Activated CD4-positive, CD25-positive, alpha-beta regulatory T cell treated with anti-CD3 and anti-CD28 coated beads, Interleukin-2, amount 50 U/mL, for 16 hours (primary cell): ENCODE data around the gene CEP170.
"Not testable (repeated sequence)": the region's sequence is repeated elsewhere in the genome, so short reads cannot be mapped to it uniquely, and the experiment has no call there.

Experiments used
- DNase-seq: peaks from one replicate; pipeline ENCODE4 v3.0.0-alpha.2; 2020; ENCODE audit warnings: low read depth, low spot score

The CEP170 gene

GRCh38 chr1:243173758-243174369 is 81.2 kb downstream of the CEP170 start:
- DNase-seq: not testable (repeated sequence)

GRCh38 chr1:243164911-243165310 is 90.2 kb downstream of the CEP170 start:
- DNase-seq: not testable (repeated sequence)

DNA sequence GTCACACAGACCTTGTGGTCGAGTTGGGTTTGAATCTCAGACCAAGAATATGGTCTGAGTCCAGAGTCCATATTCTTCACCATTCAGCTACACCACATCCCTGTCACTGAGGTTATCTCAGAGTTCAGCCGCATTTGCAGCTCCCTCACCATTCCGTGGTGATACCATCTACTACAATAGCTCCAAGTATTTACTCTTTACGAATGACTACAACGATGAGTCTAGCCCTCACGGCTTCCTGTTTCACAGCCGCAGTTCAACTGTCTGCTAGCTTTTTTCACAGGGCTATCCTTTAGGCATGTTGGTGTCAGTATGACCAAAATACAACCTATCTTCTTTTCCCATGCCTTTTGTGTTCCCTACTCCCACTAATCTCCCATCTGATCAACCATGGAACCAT is 104.2 kb downstream of the CEP170 start:
- DNase-seq: not testable (repeated sequence)

DNA sequence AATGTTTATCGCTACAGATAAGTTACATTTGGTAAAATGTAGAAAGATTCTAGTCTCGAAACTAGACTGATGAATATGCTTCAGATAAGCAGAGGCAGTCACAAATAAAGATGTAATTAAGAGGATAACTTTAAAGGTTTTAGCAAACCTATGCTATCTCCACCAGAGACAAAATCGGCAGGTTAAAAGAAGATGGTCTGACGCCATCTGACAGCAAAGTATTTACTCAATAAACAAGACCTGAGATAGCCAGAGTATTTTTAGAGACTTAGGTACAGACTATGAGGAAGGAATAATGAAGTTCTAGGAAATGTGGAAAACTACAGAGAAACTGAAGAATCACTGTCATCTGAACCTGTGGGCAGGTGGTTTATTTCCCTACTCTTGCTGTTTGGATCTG is 106.0 kb downstream of the CEP170 start:
- not testable (repeated sequence) for DNase-seq

GRCh38 chr1:243147351-243147750 is 107.7 kb downstream of the CEP170 start:
- DNase-seq: not testable (repeated sequence)

DNA sequence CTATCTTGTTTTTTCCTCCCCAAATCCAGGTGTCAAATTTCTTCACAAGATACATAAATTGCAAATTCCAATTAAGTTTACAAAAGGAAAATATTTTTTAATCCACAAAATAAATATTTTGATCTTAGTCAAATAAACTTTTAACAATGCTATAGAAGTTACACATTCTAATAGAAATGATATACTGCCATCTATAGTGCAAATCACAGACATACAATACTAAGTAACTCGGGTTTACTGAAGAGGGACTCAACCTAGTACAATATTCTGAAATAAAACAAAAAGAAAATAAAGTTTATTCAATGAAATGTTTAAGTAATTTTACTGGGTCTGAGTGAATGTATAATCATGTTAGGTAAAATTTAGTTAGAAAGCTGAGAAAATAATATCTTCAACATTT is 114.6 kb downstream of the CEP170 start:
- not testable (repeated sequence) for DNase-seq

DNA sequence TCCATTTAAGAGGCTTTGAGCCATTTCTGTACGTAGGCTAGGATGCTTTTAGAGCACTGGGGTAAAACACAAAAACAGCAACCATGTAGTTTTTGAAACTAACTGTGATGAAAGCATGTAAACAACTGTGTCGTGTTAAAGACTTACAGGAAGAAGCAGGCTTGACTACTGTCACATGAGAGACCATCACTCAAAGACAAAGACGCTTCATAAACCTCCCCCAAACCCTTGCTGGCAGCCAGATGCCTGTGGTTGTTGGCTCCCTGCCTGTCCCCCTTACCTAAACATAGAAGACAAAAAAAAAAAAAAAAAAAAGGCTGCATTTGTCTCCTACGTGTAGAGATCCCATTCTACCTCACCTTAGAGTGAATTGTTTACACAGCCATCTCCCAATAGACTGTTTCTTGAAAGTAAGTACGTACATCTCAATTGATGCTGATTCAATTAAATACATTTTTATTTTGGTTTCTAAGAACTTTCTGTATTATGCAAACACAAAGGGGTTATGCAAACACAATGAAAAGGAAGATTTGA is 132.1 kb downstream of the CEP170 start:
- not testable (repeated sequence) for DNase-seq

- DNase-seq: not testable (repeated sequence)
Measured at GRCh38 chr1:243121939-243122338, 133.1 kb downstream of the CEP170 start.

- not testable (repeated sequence) for DNase-seq
Measured at GRCh38 chr1:243118601-243119322, 136.3 kb downstream of the CEP170 start.

GRCh38 chr1:243116187-243116586 is 138.9 kb downstream of the CEP170 start:
- DNase-seq: not testable (repeated sequence)

DNA sequence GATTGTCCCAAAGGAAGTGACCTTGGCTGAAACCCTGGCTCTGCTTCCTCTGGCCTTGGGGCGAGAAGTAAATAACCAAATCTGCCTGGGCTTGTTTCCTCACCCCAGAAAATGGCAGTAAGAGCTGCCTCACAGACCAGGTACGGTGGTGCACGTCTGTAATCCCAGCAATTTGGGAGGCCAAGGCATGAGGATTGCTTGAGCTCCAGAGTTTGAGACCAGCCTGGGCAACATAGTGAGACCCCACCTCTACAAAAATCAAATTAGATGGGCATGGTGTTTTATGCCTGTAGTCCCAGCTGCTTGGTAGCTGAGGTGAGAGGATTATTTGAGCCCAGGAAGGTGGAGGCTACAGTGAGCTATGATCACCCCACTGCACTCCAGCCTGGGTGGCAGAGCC is 140.3 kb downstream of the CEP170 start:
- DNase-seq: not testable (repeated sequence)

GRCh38 chr1:243114059-243114713 is 140.9 kb downstream of the CEP170 start:
- not testable (repeated sequence) for DNase-seq

GRCh38 chr1:243107171-243107570 is 147.9 kb downstream of the CEP170 start:
- not testable (repeated sequence) for DNase-seq

DNA sequence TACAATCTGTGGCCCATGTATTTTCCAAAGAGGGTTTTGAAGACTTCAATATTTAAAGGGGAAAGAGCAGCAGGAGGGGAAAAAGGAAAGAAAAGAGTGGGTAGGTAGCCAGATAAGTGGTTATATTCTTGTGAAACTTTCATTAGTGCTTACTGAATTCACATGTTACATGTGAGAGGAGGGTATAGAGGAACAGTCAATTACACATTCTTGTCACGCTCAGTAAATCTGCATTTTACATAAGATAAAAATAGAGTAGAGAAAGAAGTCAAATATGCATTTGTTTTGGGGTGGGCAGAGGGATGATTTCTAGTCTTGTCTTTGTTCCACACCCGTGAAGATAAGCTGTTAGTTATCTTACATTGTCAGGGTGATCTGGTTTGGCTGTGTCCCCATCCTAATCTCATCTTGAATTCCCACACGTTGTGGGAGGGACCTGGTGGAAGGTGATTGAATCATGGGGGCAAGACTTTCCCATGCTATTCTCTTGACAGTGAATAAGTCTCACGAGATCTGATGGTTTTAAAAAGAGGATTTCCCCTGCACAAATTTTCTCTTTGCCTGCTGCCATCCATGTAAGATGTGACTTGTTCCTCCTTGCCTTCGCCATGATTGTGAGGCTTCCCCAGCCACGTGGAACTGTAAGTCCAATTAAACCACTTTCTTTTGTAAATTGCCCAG is 149.3 kb downstream of the CEP170 start:
- not testable (repeated sequence) for DNase-seq

DNA sequence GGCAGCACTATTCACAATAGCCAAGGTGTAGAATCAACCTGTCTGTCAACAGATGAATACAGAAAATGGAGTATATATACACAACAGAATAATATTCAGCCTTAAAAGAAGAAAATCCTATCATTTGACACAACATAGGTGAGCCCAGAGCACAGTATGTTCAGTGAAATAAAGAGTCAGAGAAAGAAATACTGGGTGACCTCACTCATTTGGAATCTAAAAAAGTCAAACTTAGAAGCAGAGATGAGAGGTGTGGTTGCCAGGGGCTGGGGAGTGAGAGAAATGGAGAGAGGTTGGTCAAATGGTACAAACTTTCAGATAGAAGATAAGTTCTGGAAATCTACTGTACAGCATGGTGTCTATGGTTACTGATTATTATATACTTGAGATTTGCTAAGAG is 150.0 kb downstream of the CEP170 start:
- not testable (repeated sequence) for DNase-seq

- DNase-seq: not testable (repeated sequence)
Measured at GRCh38 chr1:243104452-243104851, 150.6 kb downstream of the CEP170 start.

GRCh38 chr1:243101551-243102050 is 153.5 kb downstream of the CEP170 start:
- DNase-seq: peak; percentile 59

DNA sequence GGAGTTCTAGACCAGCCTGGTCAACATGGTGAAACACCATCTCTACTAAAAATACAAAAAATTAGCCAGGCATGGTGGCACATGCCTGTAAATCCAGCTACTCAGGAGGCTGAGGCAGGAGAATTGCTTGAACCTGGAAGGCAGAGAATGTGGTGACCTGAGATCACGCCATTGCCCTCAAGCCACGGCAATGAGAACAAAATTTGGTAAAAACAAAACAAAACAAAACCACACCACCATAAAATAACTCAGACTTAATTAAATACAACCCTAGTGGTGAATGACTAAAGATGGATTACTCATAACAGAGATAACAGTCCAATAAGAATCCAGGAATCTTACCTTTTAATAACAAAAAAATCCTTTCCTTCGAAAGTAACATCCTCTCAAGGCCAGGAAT is 167.7 kb downstream of the CEP170 start:
- not testable (repeated sequence) for DNase-seq
